Large intestine (tissue), 3 donors: ENCODE results near the gene CACNA1D. TPM values are rescaled to one million over a fixed set of nuclear protein-coding genes. Genes with fewer than 3 reads are reported as not detected.

Experiments
- DNase-seq, 2 donors: peaks; one replicate each; pipeline versions ENCODE4 v3.0.0 to v3.0.0-alpha.2; 2013
- H3K27ac ChIP-seq: one replicate; pipeline ENCODE4 v1.5.1; 2013; ENCODE audit warnings: low read length
- H3K27me3 ChIP-seq: 2 replicates; pipeline ENCODE4 v1.6.1; 2013; ENCODE audit warnings: low read length; ENCODE audit not compliant: control insufficient read depth, insufficient read depth
- H3K36me3 ChIP-seq: 2 replicates; pipeline ENCODE4 v1.6.1; 2013; ENCODE audit warnings: low read length; ENCODE audit not compliant: control insufficient read depth, insufficient read depth
- H3K4me1 ChIP-seq: one replicate; pipeline ENCODE4 v1.6.1; 2013; ENCODE audit warnings: low read length; ENCODE audit not compliant: control insufficient read depth, insufficient read depth
- H3K4me3 ChIP-seq: one replicate; pipeline ENCODE4 v1.5.1; 2013; ENCODE audit warnings: low read length
- H3K9me3 ChIP-seq: one replicate; pipeline ENCODE4 v1.6.1; 2013; ENCODE audit warnings: mild to moderate bottlenecking, low read depth, low read length, moderate library complexity; ENCODE audit not compliant: control insufficient read depth
- WGBS: methylation state at CpG from one replicate; pipeline ENCODE4 v1.1.5; 2013; ENCODE audit warnings: low lambda C conversion rate; ENCODE audit not compliant: insufficient coverage; 5-methylcytosine and 5-hydroxymethylcytosine counted together
- polyA plus RNA-seq: library from polyadenylated mRNA; unstranded; fragments of 120-200 nt; gene quantifications from one replicate; pipeline ENCODE4 v1.2.1, GENCODE V29; 2013

CACNA1D gene
- polyA plus RNA-seq, 1 donor, result 58.2 TPM

DNA sequence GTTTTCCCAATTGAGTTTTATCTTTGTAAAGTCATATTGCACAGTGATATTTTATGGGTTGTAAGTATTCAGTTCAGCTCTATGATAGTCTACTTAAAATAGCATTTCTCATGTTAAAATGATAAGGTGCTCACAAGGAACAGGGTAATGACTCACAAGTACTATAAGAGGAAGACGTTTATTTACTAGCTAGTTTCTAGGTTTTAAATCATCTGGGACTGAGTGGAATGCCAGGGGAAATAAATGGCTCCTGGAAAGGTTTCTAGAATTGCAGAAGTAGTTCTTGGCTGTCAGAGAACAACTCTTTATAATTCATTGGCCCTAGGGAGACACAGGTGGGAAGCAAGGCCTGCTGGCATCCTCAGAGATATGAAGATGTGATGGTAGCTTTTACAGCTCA, 239.0 kb downstream of the CACNA1D start:
- DNase-seq, result no peak
- H3K4me1 ChIP-seq, result peaks cover 8% of the 10 kb centered on the region
- peaks cover 57% of the 10 kb centered on the region for H3K36me3 ChIP-seq
- H3K27me3 ChIP-seq, result no peaks in the 10 kb centered on the region
- H3K9me3 ChIP-seq, result no peaks in the 10 kb centered on the region
- no peak overlapping the region for H3K4me3 ChIP-seq
- H3K27ac ChIP-seq, result no peak overlapping the region
- no CpG with 5 or more reads among the region's 1 CpG for WGBS

DNA sequence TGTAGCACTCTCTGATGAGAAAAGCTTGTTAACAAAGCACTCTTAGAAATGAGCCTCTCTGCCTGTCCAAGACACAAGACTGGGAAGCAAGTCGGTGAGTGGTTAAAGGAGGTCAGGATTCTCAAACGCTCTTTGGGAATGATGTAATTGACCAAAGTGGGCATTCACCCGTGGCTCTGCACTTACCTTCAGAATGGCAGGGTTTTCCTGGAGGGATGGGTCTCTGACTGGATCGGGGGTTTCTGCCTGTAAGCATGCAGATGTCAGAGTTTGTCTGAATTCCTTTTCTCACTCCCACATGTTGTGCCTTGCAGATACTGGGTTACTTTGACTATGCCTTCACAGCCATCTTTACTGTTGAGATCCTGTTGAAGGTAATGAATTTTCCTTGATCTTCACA, 245.6 kb downstream of the CACNA1D start:
- whole genome bisulfite sequencing, result no CpG with 5 or more reads among the region's 4 CpGs
- Histone ChIP-seq H3K27me3 (no peaks in the 10 kb centered on the region), H3K4me1 (no peaks in the 10 kb centered on the region), H3K27ac (no peak overlapping the region), H3K9me3 (no peaks in the 10 kb centered on the region), H3K36me3 (peaks cover 63% of the 10 kb centered on the region), H3K4me3 (no peak overlapping the region)
- DNase-seq, result no peak

DNA sequence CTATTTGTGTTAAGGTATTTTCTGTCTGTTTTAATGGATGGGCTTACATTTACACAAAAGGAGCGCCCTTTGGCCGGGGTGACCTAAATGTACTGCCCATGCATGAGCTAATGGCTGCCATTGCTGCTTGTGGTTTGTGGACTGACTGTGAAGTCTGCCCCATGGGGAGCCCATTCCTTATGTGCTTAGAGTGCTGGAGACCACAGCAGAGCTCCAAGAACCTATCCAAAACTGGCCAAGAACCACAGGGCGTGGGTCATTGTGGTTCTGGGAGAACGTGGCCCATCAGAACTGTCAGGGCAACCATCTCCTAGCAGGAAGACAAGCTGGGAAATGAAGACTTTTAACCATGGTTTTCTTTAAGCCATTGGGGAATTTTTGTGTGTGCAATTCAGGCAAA, 246.5 kb downstream of the CACNA1D start:
- H3K9me3 ChIP-seq, result no peaks in the 10 kb centered on the region
- DNase-seq, result no peak
- no peak overlapping the region for H3K4me3 ChIP-seq

DNA sequence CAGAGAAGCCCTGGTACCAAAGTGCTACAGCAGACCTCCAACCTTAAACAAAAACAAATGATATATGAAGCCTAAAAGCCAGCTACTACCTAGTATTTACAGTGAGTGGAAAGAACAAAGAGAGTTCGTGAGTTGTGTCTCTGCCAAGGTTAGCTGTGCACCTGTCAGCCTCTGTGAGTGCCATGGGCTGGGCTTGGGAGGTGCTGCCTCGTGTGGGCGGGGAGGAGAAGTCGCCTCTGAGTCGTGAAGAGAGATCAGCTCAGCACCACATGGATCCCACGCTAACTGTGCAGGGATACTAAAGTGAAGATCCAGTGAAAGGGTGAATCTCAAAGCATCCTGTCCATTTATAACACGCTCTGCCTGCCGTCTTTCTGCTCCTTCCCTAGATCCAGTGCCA, 249.9 kb downstream of the CACNA1D start:
- no peak overlapping the region for H3K4me3 ChIP-seq
- no peaks in the 10 kb centered on the region for H3K27me3 ChIP-seq
- peaks cover 73% of the 10 kb centered on the region for H3K36me3 ChIP-seq
- H3K4me1 ChIP-seq, result no peaks in the 10 kb centered on the region
- DNase-seq, result peak; percentile 8 to 25
- H3K27ac ChIP-seq, result no peak overlapping the region
- no peaks in the 10 kb centered on the region for H3K9me3 ChIP-seq
- no CpG with 5 or more reads among the region's 8 CpGs for WGBS

More for the DNA sequence above, 246.5 kb downstream of the CACNA1D start:
- Histone ChIP-seq H3K4me1 (no peaks in the 10 kb centered on the region), H3K36me3 (peaks cover 59% of the 10 kb centered on the region), H3K27ac (no peak overlapping the region), H3K27me3 (no peaks in the 10 kb centered on the region)
- WGBS, result 100% methylated on average over 1 of the region's 4 CpGs

DNA sequence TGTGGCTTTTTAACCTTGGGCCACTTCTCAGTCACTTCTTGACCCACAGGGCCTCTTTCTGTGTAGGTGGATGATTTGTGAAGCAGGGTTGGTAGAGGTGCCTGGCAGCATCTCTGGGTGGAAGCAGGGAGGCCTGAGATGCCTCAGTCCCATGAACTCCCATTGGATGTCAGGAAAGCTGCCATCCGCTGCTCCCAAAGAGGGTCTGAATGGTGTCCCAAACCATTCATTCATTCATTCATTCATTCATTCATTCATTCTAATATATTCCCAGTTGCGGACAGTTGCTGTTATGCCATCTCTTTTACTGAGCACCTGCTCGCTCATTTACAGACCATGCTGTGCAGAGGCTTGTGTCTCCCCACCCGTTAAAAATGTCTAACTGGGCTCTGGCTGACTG, 253.1 kb downstream of the CACNA1D start:
- no peaks in the 10 kb centered on the region for H3K9me3 ChIP-seq
- H3K4me1 ChIP-seq, result no peaks in the 10 kb centered on the region
- H3K27ac ChIP-seq, result no peak overlapping the region
- no CpG with 5 or more reads among the region's 4 CpGs for WGBS
- DNase-seq, result no peak
- H3K4me3 ChIP-seq, result no peak overlapping the region
- peaks cover 83% of the 10 kb centered on the region for H3K36me3 ChIP-seq
- H3K27me3 ChIP-seq, result no peaks in the 10 kb centered on the region

DNA sequence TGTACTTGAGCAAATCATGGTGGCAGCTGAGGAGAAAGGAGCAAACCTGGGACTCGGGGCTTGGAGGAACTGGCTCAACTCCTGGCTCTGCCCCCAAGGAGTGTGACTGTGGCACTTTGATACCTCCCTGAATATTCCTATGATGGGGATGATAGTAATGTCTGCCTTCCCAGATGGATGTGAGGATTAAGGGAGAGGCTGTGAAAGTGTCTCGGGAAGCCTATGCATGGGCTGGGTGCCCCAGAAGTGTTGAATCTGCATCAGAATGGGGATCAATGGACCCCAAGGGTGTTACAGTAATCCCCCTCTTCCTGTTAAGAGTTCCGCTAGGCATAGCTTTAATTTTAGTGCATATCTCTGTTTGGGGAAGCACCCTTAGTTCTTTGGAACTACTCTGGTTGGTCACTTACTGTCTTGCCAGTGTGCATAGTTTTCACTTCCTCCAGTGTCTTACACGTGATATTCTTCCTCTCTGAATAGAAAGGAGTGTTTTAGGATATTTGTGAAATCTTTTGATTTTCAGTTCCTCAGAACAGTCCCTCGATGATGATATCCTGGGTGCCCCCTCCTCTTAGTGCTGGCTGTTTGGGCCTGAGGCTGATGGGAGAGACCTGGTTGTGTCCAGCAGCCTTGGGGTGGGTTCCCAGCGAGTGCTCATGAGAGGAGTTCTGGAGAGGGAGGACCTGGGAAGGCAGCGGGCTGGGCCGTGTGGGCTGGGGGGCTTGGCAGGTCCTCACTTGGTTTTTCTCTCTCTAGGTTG, 254.3 kb downstream of the CACNA1D start:
- H3K27ac ChIP-seq, result no peak overlapping the region
- H3K36me3 ChIP-seq, result peaks cover 84% of the 10 kb centered on the region

DNA sequence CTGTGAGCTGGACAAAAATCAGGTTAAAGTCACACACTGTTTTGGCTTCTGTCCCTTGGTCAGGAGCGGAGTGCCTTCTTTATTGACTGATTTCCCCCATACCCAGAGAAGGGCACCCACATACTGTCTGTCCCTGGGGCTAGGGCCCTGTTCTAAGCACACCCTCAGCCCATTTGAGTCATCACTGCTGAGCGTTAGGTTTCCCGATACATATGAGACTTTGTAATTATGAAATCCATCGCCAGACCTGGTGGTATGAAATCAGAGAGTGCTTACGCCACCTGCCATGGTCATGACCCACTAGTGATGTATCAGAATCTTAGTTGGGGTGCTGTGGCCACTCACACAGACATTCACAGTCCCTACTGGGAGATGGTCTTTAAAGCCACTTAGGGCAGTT, 255.0 kb downstream of the CACNA1D start:
- H3K27me3 ChIP-seq, result no peaks in the 10 kb centered on the region
- H3K27ac ChIP-seq, result no peak overlapping the region
- no peak for DNase-seq
- H3K4me1 ChIP-seq, result no peaks in the 10 kb centered on the region
- WGBS, result no CpG with 5 or more reads among the region's 5 CpGs
- no peak overlapping the region for H3K4me3 ChIP-seq
- no peaks in the 10 kb centered on the region for H3K9me3 ChIP-seq
- peaks cover 84% of the 10 kb centered on the region for H3K36me3 ChIP-seq

More for the DNA sequence above, 254.3 kb downstream of the CACNA1D start:
- no peak for DNase-seq
- Histone ChIP-seq H3K27me3 (no peaks in the 10 kb centered on the region), H3K9me3 (no peaks in the 10 kb centered on the region), H3K4me3 (no peak overlapping the region), H3K4me1 (no peaks in the 10 kb centered on the region)
- no CpG with 5 or more reads among the region's 8 CpGs for WGBS

DNA sequence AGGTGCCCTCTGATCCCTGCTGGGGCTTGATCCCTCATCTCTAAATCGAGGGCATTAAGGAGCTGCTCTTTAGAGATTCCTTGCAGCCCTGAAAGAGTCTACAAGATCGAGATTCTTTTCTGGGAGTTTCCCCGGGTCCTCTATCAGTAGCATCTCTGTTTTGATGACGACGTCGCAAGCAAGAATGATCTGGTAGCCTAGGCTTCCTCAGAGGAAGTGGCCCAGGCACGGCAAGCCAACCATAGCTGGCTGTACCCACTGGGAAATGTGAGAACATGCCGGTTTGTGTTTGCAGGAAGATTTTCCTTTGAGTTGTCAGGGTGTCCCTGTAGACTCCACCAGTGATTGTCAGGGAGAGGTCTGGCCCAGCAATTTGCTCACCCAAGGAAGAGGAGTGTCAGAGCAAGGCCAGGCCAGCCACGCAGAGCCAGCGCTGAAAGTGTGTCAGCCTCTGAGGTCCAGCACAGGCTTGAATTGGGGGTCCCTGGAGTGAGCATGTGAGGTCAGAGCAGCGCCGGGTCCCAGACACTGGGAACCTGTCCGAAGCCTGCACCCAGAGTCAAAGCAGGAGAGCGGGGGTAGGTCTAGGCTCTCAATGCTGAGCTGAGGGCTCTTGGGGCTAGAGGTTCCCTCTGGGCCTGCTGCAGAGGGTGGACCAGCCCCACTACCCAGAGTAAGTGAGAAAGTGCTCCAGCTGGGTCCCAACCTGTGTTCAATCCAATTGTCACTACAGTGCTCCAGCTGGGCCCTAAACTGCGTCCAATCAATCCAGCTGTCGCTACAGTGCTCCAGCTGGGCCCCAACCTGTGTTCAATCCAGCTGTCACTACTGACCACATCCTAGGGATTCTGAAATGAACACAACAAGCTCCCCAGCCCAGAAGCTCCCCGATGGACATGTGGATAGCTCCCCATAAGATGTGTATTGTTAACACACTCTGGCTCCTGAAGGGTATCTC, 256.1 kb downstream of the CACNA1D start:
- no peaks in the 10 kb centered on the region for H3K9me3 ChIP-seq
- WGBS, result no CpG with 5 or more reads among the region's 17 CpGs
- peaks cover 91% of the 10 kb centered on the region for H3K36me3 ChIP-seq
- no peaks in the 10 kb centered on the region for H3K27me3 ChIP-seq
- H3K4me3 ChIP-seq, result no peak overlapping the region
- no peak for DNase-seq
- no peak overlapping the region for H3K27ac ChIP-seq
- H3K4me1 ChIP-seq, result no peaks in the 10 kb centered on the region

DNA sequence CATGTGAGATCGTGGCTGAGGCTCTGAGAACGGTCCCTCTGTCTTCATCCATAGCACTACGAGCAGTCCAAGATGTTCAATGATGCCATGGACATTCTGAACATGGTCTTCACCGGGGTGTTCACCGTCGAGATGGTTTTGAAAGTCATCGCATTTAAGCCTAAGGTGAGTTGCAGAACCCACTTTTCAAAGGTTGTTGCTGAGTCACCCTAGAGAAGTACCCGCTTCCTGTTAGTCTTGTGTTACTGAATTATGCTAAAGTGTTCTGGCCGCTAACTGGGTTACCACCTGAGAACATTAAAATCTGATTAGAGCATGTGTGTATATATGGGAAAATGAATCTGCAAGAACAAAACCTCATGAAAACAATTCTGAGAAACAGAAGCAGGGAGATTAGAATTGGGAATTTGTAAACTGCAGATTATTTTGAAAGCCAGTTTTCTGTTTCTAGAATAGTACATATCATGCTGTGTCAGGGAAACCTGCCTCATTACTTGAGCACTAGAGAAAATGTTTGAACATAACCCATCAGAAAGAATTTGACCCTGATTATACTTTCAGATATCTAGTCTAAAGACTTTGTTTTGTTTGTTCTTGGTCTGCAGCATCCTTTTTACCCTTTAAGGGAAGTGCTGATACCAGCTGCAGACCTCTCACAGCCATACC, 259.2 kb downstream of the CACNA1D start:
- Histone ChIP-seq H3K27ac (no peak overlapping the region), H3K9me3 (no peaks in the 10 kb centered on the region), H3K4me3 (no peak overlapping the region), H3K27me3 (no peaks in the 10 kb centered on the region), H3K36me3 (peaks cover 83% of the 10 kb centered on the region), H3K4me1 (no peaks in the 10 kb centered on the region)
- no CpG with 5 or more reads among the region's 9 CpGs for WGBS
- no peak for DNase-seq

- Histone ChIP-seq H3K27ac (no peak overlapping the region), H3K9me3 (no peaks in the 10 kb centered on the region), H3K4me1 (no peaks in the 10 kb centered on the region), H3K36me3 (peaks cover 83% of the 10 kb centered on the region), H3K4me3 (no peak overlapping the region), H3K27me3 (no peaks in the 10 kb centered on the region)
- no CpG with 5 or more reads among the region's 9 CpGs for WGBS
- DNase-seq, result no peak
These were observed 259.9 kb downstream of the CACNA1D start for GRCh38 chr3:53754325-53754724.
